Renal cortical epithelial cell (primary cell): ENCODE data around the gene TTC7B. TPM values are rescaled to one million over a fixed set of nuclear protein-coding genes. Genes with fewer than 3 reads are reported as not detected.

Experiments
- DNase-seq: peaks from one replicate; pipeline ENCODE4 v3.0.0-alpha.2; 2011; ENCODE audit warnings: low read depth
- total RNA-seq: library from RNA; depleted of rRNA; stranded (reverse); fragments of >200 nt; gene quantifications from 2 replicates; pipeline ENCODE4 v1.2.3, GENCODE V29; 2014

Gene TTC7B
- total RNA-seq, 1 donor from 2014 or later: 27.1 TPM

GRCh38 chr14:90489916-90490719 is 326.1 kb downstream of the TTC7B start:
- no peak for DNase-seq

- DNase-seq: no peak
Measured at GRCh38 chr14:90489306-90489705, 326.9 kb downstream of the TTC7B start.

GRCh38 chr14:90488256-90488655 is 328.0 kb downstream of the TTC7B start:
- no peak for DNase-seq

- no peak for DNase-seq
Measured at GRCh38 chr14:90487462-90487861, 328.8 kb downstream of the TTC7B start.

GRCh38 chr14:90487031-90487430 is 329.2 kb downstream of the TTC7B start:
- no peak for DNase-seq

- no peak for DNase-seq
Measured at GRCh38 chr14:90484291-90484690, 331.9 kb downstream of the TTC7B start.

- DNase-seq: no peak
Measured at GRCh38 chr14:90483571-90483974, 332.7 kb downstream of the TTC7B start.

GRCh38 chr14:90483117-90483516 is 333.1 kb downstream of the TTC7B start:
- no peak for DNase-seq

GRCh38 chr14:90475298-90475697 is 340.9 kb downstream of the TTC7B start:
- DNase-seq: no peak

Other genes starting within 250 kb of the TTC7B start
- gene RPS6KA5, start 244.2 kb upstream of the TTC7B start, total RNA-seq: 3.3 TPM in 2 replicates